Liver (tissue), 9 donors: Measurements from ENCODE around the gene SAMD4A. TPM values are rescaled to one million over a fixed set of nuclear protein-coding genes. Genes with fewer than 3 reads are reported as not detected.

ENCODE experiments used
- DNase-seq: peaks from one replicate; pipeline ENCODE4 v3.0.0-alpha.2; 2017; ENCODE audit warnings: low spot score
- H3K27ac ChIP-seq, 2 donors: one replicate each; pipeline ENCODE4 v1.7.0; 2013; ENCODE audit warnings: inconsistent platforms in 2 of 2, low read length in 2 of 2, control low read depth in 1 of 2, low read depth in 1 of 2, mild to moderate bottlenecking in 1 of 2
- H3K27me3 ChIP-seq, 4 donors: one replicate each; pipeline versions ENCODE4 v1.6.1 to v1.7.0; 2013; ENCODE audit warnings: low read length in 3 of 4, inconsistent platforms in 1 of 4, mild to moderate bottlenecking in 1 of 4, moderate library complexity in 1 of 4; ENCODE audit not compliant: control insufficient read depth in 4 of 4, insufficient read depth in 4 of 4
- H3K36me3 ChIP-seq, 4 donors: one replicate each; pipeline versions ENCODE4 v1.6.1 to v1.7.0; 2013; ENCODE audit warnings: low read length in 3 of 4, mild to moderate bottlenecking in 3 of 4, low read depth in 1 of 4, moderate library complexity in 1 of 4; ENCODE audit not compliant: control insufficient read depth in 4 of 4, insufficient read depth in 3 of 4
- H3K4me1 ChIP-seq, 4 donors: one replicate each; pipeline versions ENCODE4 v1.6.1 to v1.7.0; 2013; ENCODE audit warnings: low read length in 3 of 4, mild to moderate bottlenecking in 3 of 4, moderate library complexity in 1 of 4; ENCODE audit not compliant: control insufficient read depth in 4 of 4, insufficient read depth in 4 of 4
- H3K4me3 ChIP-seq, 3 donors: one replicate each; pipeline versions ENCODE4 v1.6.1 to v1.7.0; 2013; ENCODE audit warnings: low read length in 3 of 3, control low read depth in 1 of 3, low read depth in 1 of 3, mild to moderate bottlenecking in 1 of 3
- H3K9ac ChIP-seq, 2 donors: one replicate each; pipeline ENCODE4 v1.7.0; 2013; ENCODE audit warnings: low read length in 2 of 2, mild to moderate bottlenecking in 2 of 2, moderate library complexity in 2 of 2, control low read depth in 1 of 2, low read depth in 1 of 2
- H3K9me3 ChIP-seq, 4 donors: one replicate each; pipeline versions ENCODE4 v1.6.1 to v1.7.0; 2013; ENCODE audit warnings: low read length in 3 of 4; ENCODE audit not compliant: control insufficient read depth in 4 of 4
- ATF3 ChIP-seq: IDR thresholded peaks from 2 replicates; pipeline ENCODE4 v1.6.1; 2016; ENCODE audit warnings: antibody characterized with exemption
- CTCF ChIP-seq: fragments of 150-350 bp; IDR thresholded peaks from 2 replicates; pipeline ENCODE4 v1.5.1; 2017; ENCODE audit warnings: improper control_type of control experiment, low read depth, low read length; ENCODE audit not compliant: missing input control
- EGR1 ChIP-seq, 2 donors: IDR thresholded peaks; 2 replicates each; pipeline ENCODE4 v1.6.1; 2016 to 2018; ENCODE audit warnings: antibody characterized with exemption in 2 of 2, low read depth in 2 of 2
- FOXA1 ChIP-seq: IDR thresholded peaks from 2 replicates; pipeline ENCODE4 v1.6.1; 2016; ENCODE audit warnings: antibody characterized with exemption
- FOXA2 ChIP-seq: IDR thresholded peaks from 2 replicates; pipeline ENCODE4 v1.6.1; 2016; ENCODE audit warnings: antibody characterized with exemption
- GABPA ChIP-seq, 2 donors: IDR thresholded peaks in 1 of 2; conservative IDR thresholded peaks in 1 of 2; 2 replicates each; pipeline ENCODE4 v1.6.1; 2016; ENCODE audit warnings: antibody characterized with exemption in 2 of 2, mild to moderate bottlenecking in 1 of 2, moderate library complexity in 1 of 2
- HNF4A ChIP-seq, 2 donors: conservative IDR thresholded peaks; 2 replicates each; pipeline ENCODE4 v1.6.1; 2016; ENCODE audit warnings: antibody characterized with exemption in 2 of 2, mild to moderate bottlenecking in 2 of 2
- HNF4G ChIP-seq: IDR thresholded peaks from 2 replicates; pipeline ENCODE4 v1.6.1; 2016; ENCODE audit warnings: antibody characterized with exemption
- JUND ChIP-seq, 2 donors: IDR thresholded peaks; 2 replicates each; pipeline ENCODE4 v1.6.1; 2016; ENCODE audit warnings: antibody characterized with exemption in 2 of 2
- MAX ChIP-seq: IDR thresholded peaks from 2 replicates; pipeline ENCODE4 v1.6.1; 2016; ENCODE audit warnings: antibody characterized with exemption
- NR2F2 ChIP-seq: IDR thresholded peaks from 2 replicates; pipeline ENCODE4 v1.6.1; 2016; ENCODE audit warnings: antibody characterized with exemption
- RAD21 ChIP-seq, 2 donors: IDR thresholded peaks; 2 replicates each; pipeline ENCODE4 v1.6.1; 2016; ENCODE audit warnings: antibody characterized with exemption in 2 of 2, mild to moderate bottlenecking in 2 of 2
- REST ChIP-seq: IDR thresholded peaks from 2 replicates; pipeline ENCODE4 v1.6.1; 2016; ENCODE audit warnings: antibody characterized with exemption, mild to moderate bottlenecking
- RXRA ChIP-seq, 2 donors: IDR thresholded peaks; 2 replicates each; pipeline ENCODE4 v1.6.1; 2017 to 2018; ENCODE audit warnings: antibody characterized with exemption in 2 of 2, mild to moderate bottlenecking in 1 of 2
- SP1 ChIP-seq: IDR thresholded peaks from 2 replicates; pipeline ENCODE4 v1.6.1; 2018; ENCODE audit warnings: antibody characterized with exemption, mild to moderate bottlenecking
- TAF1 ChIP-seq: conservative IDR thresholded peaks from 2 replicates; pipeline ENCODE4 v1.6.1; 2016; ENCODE audit warnings: antibody characterized with exemption, mild to moderate bottlenecking
- YY1 ChIP-seq: IDR thresholded peaks from 2 replicates; pipeline ENCODE4 v1.6.1; 2016; ENCODE audit warnings: antibody characterized with exemption, mild to moderate bottlenecking
- ZBTB33 ChIP-seq: IDR thresholded peaks from 2 replicates; pipeline ENCODE4 v1.6.1; 2016; ENCODE audit warnings: antibody characterized with exemption
- WGBS: extraction: QIAGEN DNeasy Blood & Tissue Kit; methylation state at CpG from one replicate; pipeline ENCODE4 v1.1.7; 2013; 5-methylcytosine and 5-hydroxymethylcytosine counted together
- polyA plus RNA-seq, 2 donors: library from polyadenylated mRNA; stranded (reverse) in 1 of 2; unstranded in 1 of 2; fragments of 200-250 nt in 1 of 2; fragments of >200 nt in 1 of 2; fragmentation: Nextera tagmentation in 1 of 2; extraction: Ambion mirVana in 1 of 2; gene quantifications; one replicate each; pipeline versions ENCODE4 v1.2.1 to v1.2.3, GENCODE V29; 2013 to 2015
- total RNA-seq, 2 donors: library from RNA; depleted of rRNA; stranded (reverse); fragments of >200 nt; gene quantifications; one replicate each; pipeline ENCODE4 v1.2.3, GENCODE V29; 2014
- donor health status: healthy.
- donor health status: healthy.
- donor health status: healthy.
- donor health status: healthy.
- donor health status: healthy.

SAMD4A gene
- total and polyA plus RNA-seq, 4 donors = 4.3 to 17.8 (median 8.1) TPM

- peaks cover 8 to 54% (median 36%) of the 10 kb centered on the region in 4 donors for H3K4me1 ChIP-seq
- H3K27me3 ChIP-seq = no peaks in the 10 kb centered on the region
- H3K27ac ChIP-seq = peak overlapping the region in 1 of 2 donors; percentile 5
- 70% methylated on average over 5 of the region's 5 CpGs for WGBS
- no peaks in the 10 kb centered on the region for H3K36me3 ChIP-seq
- H3K9ac ChIP-seq = no peak overlapping the region
- H3K9me3 ChIP-seq = no peaks in the 10 kb centered on the region
- no peak for DNase-seq
- H3K4me3 ChIP-seq = no peak overlapping the region
- TF ChIP-seq CTCF (no peak), FOXA1 (no peak), ZBTB33 (no peak), SP1 (no peak), RAD21 (IDR thresholded peaks at IDR 0.05) (no peak), TAF1 (no peak), NR2F2 (no peak), YY1 (no peak), REST (no peak), GABPA (IDR thresholded peaks at IDR 0.05 in 1 of 2, conservative IDR thresholded peaks at IDR 0.05 in 1 of 2) (no peak), RXRA (IDR thresholded peaks at IDR 0.05) (no peak), MAX (no peak), HNF4A (conservative IDR thresholded peaks at IDR 0.05) (no peak), FOXA2 (no peak), JUND (IDR thresholded peaks at IDR 0.05) (no peak), EGR1 (IDR thresholded peaks at IDR 0.05; ENCODE audit: low read depth in 2 of 2) (no peak), HNF4G (no peak), ATF3 (no peak)
Observed at GRCh38 chr14:54712465-54713200, 145.7 kb downstream of the SAMD4A start.
